WERI-Rb-1 (cell line): ENCODE measurements around the gene ZNF784.

Experiments used
- DNase-seq: peaks from one replicate; pipeline ENCODE4 v3.0.0-alpha.2; 2020
- H3K27ac ChIP-seq: fragments of 250-450 bp; sonication (Bioruptor Pico); 2 replicates; pipeline ENCODE4 v1.5.1; 2020; ENCODE audit warnings: mild to moderate bottlenecking, moderate library complexity
- H3K27me3 ChIP-seq: fragments of 250-450 bp; sonication (Bioruptor Pico); 2 replicates; pipeline ENCODE4 v1.5.1; 2021; ENCODE audit warnings: mild to moderate bottlenecking, low read depth, moderate library complexity; ENCODE audit not compliant: insufficient read depth, severe bottlenecking
- H3K36me3 ChIP-seq: fragments of 250-450 bp; sonication (Bioruptor Pico); 2 replicates; pipeline ENCODE4 v1.5.1; 2020; ENCODE audit warnings: mild to moderate bottlenecking, moderate library complexity
- H3K4me3 ChIP-seq: 2 replicates; pipeline ENCODE4 v1.5.1; 2011; ENCODE audit warnings: low read depth, mild to moderate bottlenecking, control low read depth, low read length
- H3K9me3 ChIP-seq: fragments of 250-450 bp; sonication (Bioruptor Pico); 2 replicates; pipeline ENCODE4 v1.5.1; 2021; ENCODE audit warnings: mild to moderate bottlenecking, moderate library complexity; ENCODE audit not compliant: severe bottlenecking
- CTCF ChIP-seq: IDR thresholded peaks from 2 replicates; pipeline ENCODE4 v1.5.1; 2011; ENCODE audit warnings: low read depth, mild to moderate bottlenecking, control low read depth, inconsistent platforms, low read length

The ZNF784 gene

GRCh38 chr19:55651236-55651635 lies 26.9 kb upstream of the ZNF784 start:
- Histone ChIP-seq H3K27ac (no peak overlapping the region), H3K9me3 (no peaks in the 10 kb centered on the region), H3K4me3 (no peak overlapping the region), H3K27me3 (no peaks in the 10 kb centered on the region), H3K36me3 (peaks cover 29% of the 10 kb centered on the region)
- TF ChIP-seq CTCF: no peak
- DNase-seq: no peak

GRCh38 chr19:55650602-55651230 lies 26.4 kb upstream of the ZNF784 start:
- Histone ChIP-seq H3K27me3 (no peaks in the 10 kb centered on the region), H3K36me3 (peaks cover 24% of the 10 kb centered on the region), H3K4me3 (no peak overlapping the region), H3K27ac (no peak overlapping the region), H3K9me3 (no peaks in the 10 kb centered on the region)
- TF ChIP-seq CTCF: no peak
- no peak for DNase-seq

GRCh38 chr19:55650126-55650557 lies 25.8 kb upstream of the ZNF784 start:
- peaks cover 25% of the 10 kb centered on the region for H3K36me3 ChIP-seq
- no peak for TF ChIP-seq CTCF
- no peak for DNase-seq
- no peak overlapping the region for H3K4me3 ChIP-seq
- H3K27ac ChIP-seq: no peak overlapping the region
- no peaks in the 10 kb centered on the region for H3K9me3 ChIP-seq
- no peaks in the 10 kb centered on the region for H3K27me3 ChIP-seq

- no peak overlapping the region; the same call in 1 of the 2 replicates for H3K27ac ChIP-seq
- no peak for TF ChIP-seq CTCF
- H3K4me3 ChIP-seq: no peak overlapping the region
Observed at GRCh38 chr19:55649268-55650125, 25.1 kb upstream of the ZNF784 start.

GRCh38 chr19:55648585-55649267 lies 24.4 kb upstream of the ZNF784 start:
- DNase-seq: no peak
- no peak for TF ChIP-seq CTCF
- no peaks in the 10 kb centered on the region for H3K9me3 ChIP-seq
- H3K36me3 ChIP-seq: peaks cover 30% of the 10 kb centered on the region
- peak overlapping the region; percentile 94 for H3K27ac ChIP-seq
- peak overlapping the region; percentile 84 for H3K4me3 ChIP-seq
- H3K27me3 ChIP-seq: no peaks in the 10 kb centered on the region

More at GRCh38 chr19:55649268-55650125, 25.1 kb upstream of the ZNF784 start:
- no peak for DNase-seq
- H3K9me3 ChIP-seq: no peaks in the 10 kb centered on the region
- no peaks in the 10 kb centered on the region for H3K27me3 ChIP-seq
- H3K36me3 ChIP-seq: peaks cover 29% of the 10 kb centered on the region
